HepG2 (cell line): ENCODE measurements around the gene CCL16. TPM values are rescaled to one million over a fixed set of nuclear protein-coding genes. Genes with fewer than 3 reads are reported as not detected.

Experiments used
- FOXA3 ChIP-seq: IDR thresholded peaks from 2 replicates; pipeline ENCODE4 v1.6.1; 2016; ENCODE audit warnings: missing genetic modification reagents, missing compliant biosample characterization
- FOXO1 ChIP-seq: sonication (generic); formaldehyde crosslinking; IDR thresholded peaks from 2 replicates; pipeline ENCODE4 v1.4.0; 2020; ENCODE audit warnings: missing genetic modification reagents
- HDAC2 ChIP-seq: sonication (generic); formaldehyde crosslinking; IDR thresholded peaks from 2 replicates; pipeline ENCODE4 v1.4.0; 2020; ENCODE audit warnings: missing genetic modification reagents
- HHEX ChIP-seq: IDR thresholded peaks from 2 replicates; pipeline ENCODE4 v1.6.1; 2016; ENCODE audit warnings: control low read depth
- KLF13 ChIP-seq: sonication (generic); formaldehyde crosslinking; IDR thresholded peaks from 2 replicates; pipeline ENCODE4 v1.4.0; 2020; ENCODE audit warnings: mild to moderate bottlenecking, missing genetic modification reagents
- NFE2L2 ChIP-seq: fragments of 150-350 bp; IDR thresholded peaks from 2 replicates; pipeline ENCODE4 v1.6.1; 2014; ENCODE audit warnings: low read length
- NR0B2 ChIP-seq: sonication (generic); formaldehyde crosslinking; IDR thresholded peaks from 2 replicates; pipeline ENCODE4 v1.4.0; 2020; ENCODE audit warnings: mild to moderate bottlenecking, missing genetic modification reagents
- PHF5A ChIP-seq: IDR thresholded peaks from one replicate; pipeline ENCODE4 v1.6.1; 2018; ENCODE audit warnings: low read depth, missing genetic modification reagents; ENCODE audit not compliant: unreplicated experiment
- SAP130 ChIP-seq: IDR thresholded peaks from 2 replicates; pipeline ENCODE4 v1.6.1; 2016; ENCODE audit warnings: low read depth
- ZNF414 ChIP-seq: sonication (generic); formaldehyde crosslinking; IDR thresholded peaks from 2 replicates; pipeline ENCODE4 v1.5.0; 2020; ENCODE audit warnings: missing genetic modification reagents
- ZNF432 ChIP-seq: sonication (generic); formaldehyde crosslinking; IDR thresholded peaks from 2 replicates; pipeline ENCODE4 v1.5.0; 2020; ENCODE audit warnings: missing genetic modification reagents, mild to moderate bottlenecking, borderline replicate concordance
- ZNF44 ChIP-seq: sonication (generic); formaldehyde crosslinking; IDR thresholded peaks from 2 replicates; pipeline ENCODE4 v1.5.1; 2020; ENCODE audit warnings: mild to moderate bottlenecking, missing genetic modification reagents
- polyA plus RNA-seq, 8 experiments: library from polyadenylated mRNA; depleted of rRNA in 3 of 8; stranded (reverse) in 7 of 8; unstranded in 1 of 8; fragments of >200 nt; fragmentation: Illumina TruSeq in 4 of 8; extraction: Trizol in 4 of 8; gene quantifications; 2 replicates each; pipeline versions ENCODE4 v1.2.1 to v1.2.3, GENCODE V29; 2011 to 2016; ENCODE audit warnings: low read depth in 4 of 8, missing spikeins in 1 of 8, mixed read lengths in 1 of 8; ENCODE audit not compliant: insufficient read depth in 1 of 8
- total RNA-seq, 5 experiments: library from RNA; depleted of rRNA; stranded (reverse); fragments of >200 nt; fragmentation: Illumina TruSeq; extraction: Trizol; gene quantifications; 2 replicates each; pipeline ENCODE4 v1.2.3, GENCODE V29; 2016; ENCODE audit warnings: low read depth in 1 of 5
- TF ChIP-seq, protein P1 (sequence below): fragments of 450-650 bp; IDR thresholded peaks from 2 replicates; pipeline ENCODE4 v1.6.1; 2017; ENCODE audit warnings: mild to moderate bottlenecking
- TF ChIP-seq, protein P2 (sequence below): sonication (generic); formaldehyde crosslinking; IDR thresholded peaks from 2 replicates; pipeline ENCODE4 v1.4.0; 2020; ENCODE audit warnings: mild to moderate bottlenecking, missing genetic modification reagents
- TF ChIP-seq, protein P3 (sequence below): IDR thresholded peaks from 2 replicates; pipeline ENCODE4 v1.6.1; 2016; ENCODE audit warnings: low read depth, control low read depth
- TF ChIP-seq, protein P4 (sequence below): sonication (generic); formaldehyde crosslinking; IDR thresholded peaks from 2 replicates; pipeline ENCODE4 v1.5.1; 2020; ENCODE audit warnings: missing genetic modification reagents, mild to moderate bottlenecking, borderline replicate concordance

The CCL16 gene
- total and polyA plus RNA-seq, 2 of the 13 experiments (the other 11 are each of a cell fraction or from before 2014, with no cell fraction given): 2.0 to 14.7 TPM

- TF ChIP-seq SAP130 (CRISPR knock-in tag) (peak; percentile 63), FOXA3 (CRISPR knock-in tag) (peak; percentile 76), ZNF414 (peak; percentile 53; the same call in 1 of the 2 replicates), FOXO1 (CRISPR knock-in tag) (peak; percentile 52; the same call in 1 of the 2 replicates), ZNF44 (CRISPR knock-in tag) (no peak), HHEX (CRISPR knock-in tag) (0 out of 2 replicates have a peak, but pooled peaks have one; percentile 7), HDAC2 (CRISPR knock-in tag) (peak; percentile 56; the same call in 1 of the 2 replicates), KLF13 (CRISPR knock-in tag) (no peak), ZNF432 (CRISPR knock-in tag) (no peak), NR0B2 (CRISPR knock-in tag) (no peak), NFE2L2 (no peak), PHF5A (CRISPR knock-in tag) (no peak)
- TF ChIP-seq, protein P1, sequence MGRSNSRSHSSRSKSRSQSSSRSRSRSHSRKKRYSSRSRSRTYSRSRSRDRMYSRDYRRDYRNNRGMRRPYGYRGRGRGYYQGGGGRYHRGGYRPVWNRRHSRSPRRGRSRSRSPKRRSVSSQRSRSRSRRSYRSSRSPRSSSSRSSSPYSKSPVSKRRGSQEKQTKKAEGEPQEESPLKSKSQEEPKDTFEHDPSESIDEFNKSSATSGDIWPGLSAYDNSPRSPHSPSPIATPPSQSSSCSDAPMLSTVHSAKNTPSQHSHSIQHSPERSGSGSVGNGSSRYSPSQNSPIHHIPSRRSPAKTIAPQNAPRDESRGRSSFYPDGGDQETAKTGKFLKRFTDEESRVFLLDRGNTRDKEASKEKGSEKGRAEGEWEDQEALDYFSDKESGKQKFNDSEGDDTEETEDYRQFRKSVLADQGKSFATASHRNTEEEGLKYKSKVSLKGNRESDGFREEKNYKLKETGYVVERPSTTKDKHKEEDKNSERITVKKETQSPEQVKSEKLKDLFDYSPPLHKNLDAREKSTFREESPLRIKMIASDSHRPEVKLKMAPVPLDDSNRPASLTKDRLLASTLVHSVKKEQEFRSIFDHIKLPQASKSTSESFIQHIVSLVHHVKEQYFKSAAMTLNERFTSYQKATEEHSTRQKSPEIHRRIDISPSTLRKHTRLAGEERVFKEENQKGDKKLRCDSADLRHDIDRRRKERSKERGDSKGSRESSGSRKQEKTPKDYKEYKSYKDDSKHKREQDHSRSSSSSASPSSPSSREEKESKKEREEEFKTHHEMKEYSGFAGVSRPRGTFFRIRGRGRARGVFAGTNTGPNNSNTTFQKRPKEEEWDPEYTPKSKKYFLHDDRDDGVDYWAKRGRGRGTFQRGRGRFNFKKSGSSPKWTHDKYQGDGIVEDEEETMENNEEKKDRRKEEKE: no peak
- TF ChIP-seq, protein P2, sequence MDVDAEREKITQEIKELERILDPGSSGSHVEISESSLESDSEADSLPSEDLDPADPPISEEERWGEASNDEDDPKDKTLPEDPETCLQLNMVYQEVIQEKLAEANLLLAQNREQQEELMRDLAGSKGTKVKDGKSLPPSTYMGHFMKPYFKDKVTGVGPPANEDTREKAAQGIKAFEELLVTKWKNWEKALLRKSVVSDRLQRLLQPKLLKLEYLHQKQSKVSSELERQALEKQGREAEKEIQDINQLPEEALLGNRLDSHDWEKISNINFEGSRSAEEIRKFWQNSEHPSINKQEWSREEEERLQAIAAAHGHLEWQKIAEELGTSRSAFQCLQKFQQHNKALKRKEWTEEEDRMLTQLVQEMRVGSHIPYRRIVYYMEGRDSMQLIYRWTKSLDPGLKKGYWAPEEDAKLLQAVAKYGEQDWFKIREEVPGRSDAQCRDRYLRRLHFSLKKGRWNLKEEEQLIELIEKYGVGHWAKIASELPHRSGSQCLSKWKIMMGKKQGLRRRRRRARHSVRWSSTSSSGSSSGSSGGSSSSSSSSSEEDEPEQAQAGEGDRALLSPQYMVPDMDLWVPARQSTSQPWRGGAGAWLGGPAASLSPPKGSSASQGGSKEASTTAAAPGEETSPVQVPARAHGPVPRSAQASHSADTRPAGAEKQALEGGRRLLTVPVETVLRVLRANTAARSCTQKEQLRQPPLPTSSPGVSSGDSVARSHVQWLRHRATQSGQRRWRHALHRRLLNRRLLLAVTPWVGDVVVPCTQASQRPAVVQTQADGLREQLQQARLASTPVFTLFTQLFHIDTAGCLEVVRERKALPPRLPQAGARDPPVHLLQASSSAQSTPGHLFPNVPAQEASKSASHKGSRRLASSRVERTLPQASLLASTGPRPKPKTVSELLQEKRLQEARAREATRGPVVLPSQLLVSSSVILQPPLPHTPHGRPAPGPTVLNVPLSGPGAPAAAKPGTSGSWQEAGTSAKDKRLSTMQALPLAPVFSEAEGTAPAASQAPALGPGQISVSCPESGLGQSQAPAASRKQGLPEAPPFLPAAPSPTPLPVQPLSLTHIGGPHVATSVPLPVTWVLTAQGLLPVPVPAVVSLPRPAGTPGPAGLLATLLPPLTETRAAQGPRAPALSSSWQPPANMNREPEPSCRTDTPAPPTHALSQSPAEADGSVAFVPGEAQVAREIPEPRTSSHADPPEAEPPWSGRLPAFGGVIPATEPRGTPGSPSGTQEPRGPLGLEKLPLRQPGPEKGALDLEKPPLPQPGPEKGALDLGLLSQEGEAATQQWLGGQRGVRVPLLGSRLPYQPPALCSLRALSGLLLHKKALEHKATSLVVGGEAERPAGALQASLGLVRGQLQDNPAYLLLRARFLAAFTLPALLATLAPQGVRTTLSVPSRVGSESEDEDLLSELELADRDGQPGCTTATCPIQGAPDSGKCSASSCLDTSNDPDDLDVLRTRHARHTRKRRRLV (CRISPR knock-in tag): no peak
- TF ChIP-seq, protein P3, sequence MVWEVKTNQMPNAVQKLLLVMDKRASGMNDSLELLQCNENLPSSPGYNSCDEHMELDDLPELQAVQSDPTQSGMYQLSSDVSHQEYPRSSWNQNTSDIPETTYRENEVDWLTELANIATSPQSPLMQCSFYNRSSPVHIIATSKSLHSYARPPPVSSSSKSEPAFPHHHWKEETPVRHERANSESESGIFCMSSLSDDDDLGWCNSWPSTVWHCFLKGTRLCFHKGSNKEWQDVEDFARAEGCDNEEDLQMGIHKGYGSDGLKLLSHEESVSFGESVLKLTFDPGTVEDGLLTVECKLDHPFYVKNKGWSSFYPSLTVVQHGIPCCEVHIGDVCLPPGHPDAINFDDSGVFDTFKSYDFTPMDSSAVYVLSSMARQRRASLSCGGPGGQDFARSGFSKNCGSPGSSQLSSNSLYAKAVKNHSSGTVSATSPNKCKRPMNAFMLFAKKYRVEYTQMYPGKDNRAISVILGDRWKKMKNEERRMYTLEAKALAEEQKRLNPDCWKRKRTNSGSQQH (CRISPR knock-in tag): 0 out of 2 replicates have a peak, but pooled peaks have one; percentile 20
- TF ChIP-seq, protein P4, sequence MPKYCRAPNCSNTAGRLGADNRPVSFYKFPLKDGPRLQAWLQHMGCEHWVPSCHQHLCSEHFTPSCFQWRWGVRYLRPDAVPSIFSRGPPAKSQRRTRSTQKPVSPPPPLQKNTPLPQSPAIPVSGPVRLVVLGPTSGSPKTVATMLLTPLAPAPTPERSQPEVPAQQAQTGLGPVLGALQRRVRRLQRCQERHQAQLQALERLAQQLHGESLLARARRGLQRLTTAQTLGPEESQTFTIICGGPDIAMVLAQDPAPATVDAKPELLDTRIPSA (CRISPR knock-in tag): no peak
Observed at GRCh38 chr17:36000732-36001109, 19.4 kb upstream of the CCL16 start (continued).
